Activated T-cell treated with anti-CD3 and anti-CD28 coated beads for 24 hours (primary cell): ENCODE results near the gene LRFN2.

ENCODE experiments used
- DNase-seq: peaks from one replicate; pipeline ENCODE4 v3.0.0-alpha.2; 2020; ENCODE audit warnings: low read depth

The LRFN2 gene

DNA sequence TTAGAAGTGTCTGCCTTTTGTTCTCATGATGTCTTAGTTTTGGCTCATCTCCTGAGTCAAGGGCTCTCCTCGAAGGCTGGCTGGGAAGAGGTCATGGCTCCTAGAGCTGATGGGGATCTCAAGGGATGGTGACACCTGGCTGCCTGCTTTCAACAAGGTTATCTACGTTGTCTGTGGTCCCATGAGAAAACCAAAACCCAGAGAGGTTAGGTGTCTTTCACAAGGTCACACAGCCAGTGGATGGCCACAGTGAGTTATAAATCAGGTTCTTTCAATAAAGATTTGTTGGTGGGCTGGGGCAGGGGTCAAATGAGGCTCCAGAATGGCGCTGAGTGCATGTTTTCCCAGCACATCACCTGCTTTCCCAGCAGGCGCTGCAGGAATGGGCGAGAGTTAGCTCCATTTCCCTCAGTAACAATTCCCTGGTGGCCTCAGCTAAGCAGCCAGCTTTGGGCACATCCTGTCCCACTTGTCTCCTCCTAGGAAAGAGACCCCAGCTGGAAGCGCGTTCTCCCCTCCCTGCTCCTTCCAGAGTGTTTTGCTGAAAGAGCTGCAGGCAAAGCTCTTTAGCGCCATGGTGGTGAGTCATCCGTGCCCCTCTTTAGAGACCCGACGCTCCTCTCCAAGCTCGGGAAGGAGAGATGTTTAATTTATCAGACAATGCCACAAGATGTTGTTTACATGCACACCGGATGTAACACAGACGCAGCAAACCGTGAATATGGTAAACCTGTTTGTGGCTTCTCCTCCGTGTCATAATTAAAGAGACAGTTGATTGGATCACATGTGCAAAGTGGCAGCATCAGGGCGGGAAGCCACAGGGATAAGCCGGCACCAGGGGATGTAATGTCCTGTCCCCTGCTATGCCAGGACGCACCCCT is 109.7 kb downstream of the LRFN2 start:
- DNase-seq: no peak

DNA sequence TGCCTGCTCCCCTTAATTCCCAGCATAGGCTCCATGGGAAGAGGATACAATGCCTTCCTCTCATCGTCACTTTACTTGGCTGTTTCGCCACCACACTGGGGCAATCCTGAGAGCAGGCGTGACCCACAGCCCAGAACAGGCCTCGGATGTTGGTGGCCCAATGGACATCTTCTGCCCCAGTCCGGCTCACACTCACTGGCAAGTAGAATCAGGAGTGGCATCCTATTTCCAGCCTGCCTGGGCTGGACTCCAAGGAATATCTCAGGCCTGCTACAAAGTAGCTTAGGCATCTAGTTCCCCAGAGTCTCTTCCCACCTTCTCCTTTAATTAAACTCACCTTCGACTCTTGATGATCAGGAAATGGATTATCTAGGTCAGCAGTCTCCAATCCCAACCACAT is 110.5 kb downstream of the LRFN2 start:
- no peak for DNase-seq

DNA sequence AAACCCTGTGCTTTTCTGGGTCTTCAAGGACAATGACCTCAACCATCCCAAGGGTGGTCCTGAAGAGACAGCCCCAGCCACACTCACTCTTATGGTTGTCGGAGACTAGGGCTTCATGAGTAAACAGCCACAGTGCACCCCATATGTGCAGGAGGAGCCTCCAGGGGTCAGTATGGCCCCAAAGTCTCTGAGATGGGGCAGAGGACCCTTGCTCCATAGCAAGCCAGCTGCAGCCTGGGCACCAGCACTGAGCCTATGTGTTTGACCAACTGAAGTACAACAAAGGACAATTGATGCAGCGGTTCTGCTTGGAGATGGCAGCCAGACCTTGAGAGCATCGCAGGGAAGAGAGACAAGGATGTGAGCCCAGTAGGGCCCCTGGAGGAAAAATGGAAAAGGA is 112.2 kb downstream of the LRFN2 start:
- no peak for DNase-seq

DNA sequence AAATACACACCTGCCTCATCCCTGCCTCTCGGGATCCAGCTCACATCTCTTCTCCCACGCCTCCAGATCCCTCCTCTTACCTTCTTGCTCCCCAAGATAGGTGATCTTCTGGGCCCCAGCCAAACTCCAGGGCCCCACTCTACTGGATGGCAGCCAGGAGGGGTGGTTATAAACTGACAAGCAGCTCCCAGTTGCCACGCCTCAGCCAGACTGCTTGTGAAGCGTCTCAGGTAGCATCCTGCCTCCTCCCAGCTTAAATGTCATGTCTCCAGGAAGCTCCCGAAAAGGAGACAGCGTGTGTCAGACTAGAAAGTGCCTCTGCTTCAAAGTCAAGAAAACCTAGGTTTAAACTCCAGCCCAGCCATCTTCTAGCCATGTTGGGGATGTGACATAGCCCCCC is 114.1 kb downstream of the LRFN2 start:
- no peak for DNase-seq

DNA sequence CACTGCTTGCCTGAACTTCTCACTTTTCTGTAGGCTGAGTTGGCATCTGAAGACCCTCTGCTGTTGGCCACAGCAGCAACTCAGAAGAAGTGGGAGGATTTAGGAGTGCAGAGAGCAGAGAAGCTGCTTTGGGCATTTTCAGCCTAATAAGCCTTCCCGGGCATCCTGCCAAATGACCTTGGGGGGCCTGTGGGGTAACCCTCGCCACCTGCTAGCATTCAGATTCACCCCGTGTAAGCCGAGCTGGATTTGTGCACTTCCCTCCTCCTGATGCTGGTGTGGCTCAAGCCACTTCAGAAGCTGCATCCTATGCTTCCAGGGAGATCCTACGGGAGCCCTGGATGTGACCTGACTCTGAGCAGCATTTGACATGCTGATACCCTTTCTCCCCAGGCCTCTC is 114.8 kb downstream of the LRFN2 start:
- no peak for DNase-seq

DNA sequence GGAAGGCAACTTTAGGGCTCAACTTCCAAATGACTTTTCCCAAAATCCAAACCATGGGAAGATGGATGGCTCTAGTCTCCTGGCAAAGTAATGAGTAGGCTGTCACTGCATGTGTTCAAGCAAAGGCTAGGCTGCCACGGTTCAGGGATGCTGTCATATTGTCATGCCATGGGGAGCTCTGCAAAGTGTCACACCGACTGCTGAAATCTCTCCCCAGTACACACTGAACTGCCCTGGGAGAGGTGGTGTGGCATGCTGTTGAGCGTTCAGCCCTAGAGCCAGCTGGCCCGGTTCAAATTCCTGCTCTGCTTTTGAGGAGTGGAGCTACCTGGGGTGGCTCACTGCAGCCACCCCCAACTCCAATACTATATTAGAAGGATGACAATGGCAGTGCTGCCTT is 115.9 kb downstream of the LRFN2 start:
- DNase-seq: no peak

DNA sequence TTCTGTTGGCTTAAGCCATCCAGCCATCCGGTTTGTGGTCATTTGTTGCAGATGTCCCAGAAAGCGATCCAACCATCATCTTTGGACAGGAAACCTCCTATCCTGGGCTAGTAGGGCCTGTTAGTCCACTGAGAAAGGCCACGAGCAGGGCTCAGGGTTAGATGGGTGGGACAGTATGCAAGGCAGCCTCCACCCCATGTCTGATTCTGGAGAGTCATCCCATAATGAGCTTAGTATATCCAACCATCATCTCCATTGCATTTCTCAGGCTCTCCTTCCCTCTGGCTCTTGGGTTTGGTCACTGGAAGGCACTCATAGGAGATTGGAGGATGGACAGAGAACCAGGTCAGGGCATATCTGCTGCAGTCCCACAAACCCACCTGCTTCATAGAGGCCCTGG is 117.8 kb downstream of the LRFN2 start:
- no peak for DNase-seq

DNA sequence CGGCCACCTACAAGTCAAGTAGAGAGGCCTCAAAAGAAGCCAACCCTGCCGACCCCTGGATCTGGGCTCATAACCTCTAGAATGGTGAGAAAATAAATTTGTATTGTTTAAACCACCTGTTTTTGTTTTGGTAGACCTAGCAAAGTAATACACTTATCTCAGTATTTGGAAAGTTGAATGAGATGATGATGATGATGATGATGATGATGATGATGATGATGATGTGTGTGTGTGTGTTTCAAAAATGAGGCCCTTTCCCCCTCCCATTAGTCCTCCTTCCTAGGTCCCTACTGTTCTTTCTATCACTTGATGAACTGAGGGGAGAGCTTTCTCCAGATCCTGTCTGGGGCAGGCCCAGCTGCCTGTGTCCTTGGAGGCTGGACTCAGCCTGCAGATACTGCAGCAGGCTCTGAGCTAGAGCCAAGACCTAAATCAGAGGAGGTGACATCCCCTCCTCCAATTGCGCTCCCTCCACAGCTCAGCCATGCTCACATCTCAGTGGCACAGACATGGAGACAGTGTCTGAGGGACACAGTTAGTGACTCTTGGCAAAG is 120.1 kb downstream of the LRFN2 start:
- DNase-seq: no peak

DNA sequence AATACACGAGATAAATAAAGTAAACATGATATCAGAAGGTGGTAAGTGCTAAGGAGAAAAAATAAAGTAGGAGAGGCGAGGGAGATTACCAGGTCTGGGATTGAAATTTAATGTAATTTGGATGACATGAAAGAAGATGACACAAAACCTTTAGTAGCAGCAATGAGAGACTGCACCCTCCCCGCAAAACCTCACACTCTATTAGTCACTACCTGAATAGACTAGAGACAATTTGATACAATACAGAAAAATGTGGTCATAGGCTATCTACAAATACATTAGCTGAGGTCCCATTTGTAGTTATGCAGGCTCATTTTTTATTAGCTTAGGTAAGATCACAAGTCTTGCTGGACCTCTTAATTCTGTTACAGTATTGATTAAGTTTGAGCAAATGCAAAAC is 125.5 kb downstream of the LRFN2 start:
- DNase-seq: no peak

DNA sequence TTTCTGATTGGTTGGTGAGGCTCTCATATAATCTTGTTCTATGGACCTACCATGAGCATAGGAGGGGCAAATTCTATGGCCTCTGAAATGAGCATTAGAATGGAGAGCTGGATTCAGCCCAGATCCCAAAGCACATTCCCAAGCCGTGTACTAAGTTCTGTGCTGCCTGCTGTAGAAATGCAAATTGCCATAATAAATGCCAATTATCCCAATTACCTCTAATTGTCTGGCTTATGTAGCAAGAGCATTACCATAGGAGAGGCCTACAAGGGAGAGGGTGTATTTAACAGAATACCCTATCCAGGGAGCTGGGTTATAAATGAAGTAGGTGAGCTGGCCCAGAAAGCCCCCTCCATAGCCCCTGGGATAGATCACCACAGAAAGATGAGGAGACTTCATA is 126.8 kb downstream of the LRFN2 start:
- no peak for DNase-seq

DNA sequence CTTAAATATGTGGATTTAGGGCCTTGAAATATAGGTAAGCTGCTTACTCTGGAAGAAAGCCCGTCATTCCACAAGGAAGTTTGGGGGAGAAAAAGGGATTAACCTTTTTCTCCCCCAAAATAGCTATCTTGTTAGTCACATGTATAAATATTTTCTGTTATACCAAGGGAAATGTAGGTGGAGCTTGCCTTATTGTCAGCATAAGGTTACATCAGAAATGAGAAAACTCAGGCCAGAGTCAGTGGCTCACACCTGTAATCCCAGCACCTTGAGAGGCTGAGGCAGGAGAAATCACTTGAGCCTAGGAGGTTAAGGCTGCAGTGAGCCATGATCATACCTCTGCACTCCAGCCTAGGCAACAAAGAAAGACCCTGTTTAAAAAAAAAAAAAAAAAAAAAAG is 129.9 kb downstream of the LRFN2 start:
- no peak for DNase-seq

DNA sequence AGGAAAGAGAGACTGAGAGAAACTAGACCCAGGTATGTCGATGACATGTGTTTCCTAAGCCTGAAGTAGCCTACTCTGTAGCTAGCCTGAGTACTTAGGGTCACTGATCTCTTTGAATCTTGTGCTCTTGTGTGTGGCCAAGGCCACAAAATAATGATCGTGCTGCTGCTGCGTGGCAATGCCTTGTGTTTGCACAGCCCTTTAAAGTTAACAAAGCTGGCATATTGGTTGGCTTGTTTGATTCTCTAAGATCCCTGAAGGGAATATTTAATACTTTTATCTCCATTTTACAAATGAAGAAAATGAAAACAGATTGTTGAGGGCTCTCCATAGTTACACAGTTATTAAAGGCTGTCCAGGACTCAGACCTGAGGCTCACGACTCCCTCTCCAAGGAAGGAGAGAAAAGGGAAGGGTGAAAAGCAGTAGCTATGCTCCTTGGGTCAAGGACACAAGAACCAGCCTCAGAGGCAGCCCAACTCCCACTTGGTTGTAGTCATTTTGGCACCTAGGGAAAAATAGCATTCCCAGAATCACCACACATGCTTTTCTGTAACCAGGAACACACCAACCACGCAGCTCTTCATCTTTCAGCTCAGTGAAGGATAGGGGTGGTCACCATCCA is 130.7 kb downstream of the LRFN2 start:
- DNase-seq: no peak

DNA sequence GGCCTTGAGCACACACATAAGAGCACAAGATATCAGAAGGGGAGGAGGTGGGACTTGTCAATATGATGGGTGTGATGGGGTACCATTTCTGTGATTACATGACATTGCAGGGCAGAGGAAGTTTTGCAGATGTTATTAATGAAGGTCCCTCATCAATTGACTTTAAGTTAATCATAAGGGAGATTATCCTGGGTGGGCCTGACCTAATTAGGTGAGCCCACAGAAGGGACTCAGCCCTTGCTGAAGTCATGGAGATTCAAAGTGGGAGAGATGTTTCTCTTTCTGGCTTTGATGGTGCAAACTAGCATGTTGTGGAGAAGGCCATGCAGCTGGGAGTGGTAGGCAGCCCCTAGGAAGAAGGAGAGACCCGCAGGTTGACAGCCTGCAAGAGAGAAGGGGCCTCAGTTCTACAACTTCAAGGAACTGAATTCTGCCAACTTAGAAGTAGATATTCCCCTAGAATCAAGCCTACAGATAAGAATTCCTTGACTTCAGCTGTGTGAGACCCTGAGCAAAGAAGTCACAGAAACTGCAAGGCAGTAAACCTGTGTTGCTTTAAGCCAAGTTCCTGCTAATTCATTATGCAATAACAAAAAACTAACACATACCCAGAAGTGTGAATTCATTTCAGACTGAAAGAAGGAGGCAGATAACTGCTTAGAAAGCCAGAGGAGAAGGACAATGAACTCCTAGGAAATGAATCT is 131.3 kb downstream of the LRFN2 start:
- no peak for DNase-seq

DNA sequence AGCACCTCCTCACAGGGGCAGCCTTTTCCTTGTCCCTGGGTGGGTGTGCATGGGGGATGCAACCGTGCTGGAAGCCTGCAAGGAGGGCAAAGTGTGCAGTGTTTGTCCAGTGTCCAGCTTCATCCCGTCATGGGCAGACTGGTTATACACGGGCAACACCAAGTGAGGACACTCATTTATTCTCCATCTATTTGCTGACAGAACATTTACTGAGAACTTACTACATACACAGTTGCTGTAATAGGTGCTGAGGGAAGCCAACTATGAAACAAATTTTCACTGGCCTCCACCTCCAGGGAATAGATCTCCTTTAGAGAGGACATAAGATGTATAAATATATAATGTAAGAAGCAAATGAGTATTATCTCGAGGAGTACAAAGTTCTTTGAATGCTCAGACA is 136.7 kb downstream of the LRFN2 start:
- DNase-seq: no peak

DNA sequence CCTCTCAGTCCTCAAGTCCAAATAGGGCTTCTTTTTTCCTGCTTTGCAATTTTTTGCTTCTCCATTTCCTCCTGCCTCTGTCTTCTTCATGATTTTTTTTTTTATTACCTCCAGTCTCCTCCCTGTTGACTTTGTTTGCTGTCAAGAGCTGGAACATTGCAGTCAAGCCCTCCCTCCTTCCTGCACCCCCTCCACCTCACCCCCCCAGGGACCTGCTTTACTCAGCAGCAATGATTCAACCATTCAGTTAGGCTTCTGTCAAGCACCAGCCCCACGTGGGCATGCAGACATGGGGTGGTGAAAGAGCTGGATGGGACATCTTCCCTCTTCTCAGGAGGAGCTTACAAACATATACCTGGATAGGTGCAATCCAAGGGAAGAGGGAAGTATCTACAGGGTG is 142.4 kb downstream of the LRFN2 start:
- no peak for DNase-seq

DNA sequence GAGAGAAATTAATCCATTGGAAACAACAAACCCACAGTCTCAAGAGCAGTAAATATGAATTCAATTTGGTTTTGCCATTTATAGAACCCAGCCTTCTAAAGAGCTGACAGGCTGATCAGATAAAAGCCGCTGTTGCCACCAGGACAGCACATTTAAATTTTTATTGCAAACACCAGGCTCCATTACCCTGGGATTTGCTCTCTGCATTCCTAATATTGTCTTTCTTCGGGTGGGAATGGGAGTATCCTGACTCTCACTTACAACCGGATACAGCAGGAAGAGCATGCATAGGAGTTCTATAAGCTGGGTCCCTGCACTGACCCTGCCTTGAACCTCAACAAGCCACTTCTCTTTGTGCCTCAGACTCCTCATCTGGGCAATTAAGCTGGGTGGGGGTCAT is 142.9 kb downstream of the LRFN2 start:
- no peak for DNase-seq

DNA sequence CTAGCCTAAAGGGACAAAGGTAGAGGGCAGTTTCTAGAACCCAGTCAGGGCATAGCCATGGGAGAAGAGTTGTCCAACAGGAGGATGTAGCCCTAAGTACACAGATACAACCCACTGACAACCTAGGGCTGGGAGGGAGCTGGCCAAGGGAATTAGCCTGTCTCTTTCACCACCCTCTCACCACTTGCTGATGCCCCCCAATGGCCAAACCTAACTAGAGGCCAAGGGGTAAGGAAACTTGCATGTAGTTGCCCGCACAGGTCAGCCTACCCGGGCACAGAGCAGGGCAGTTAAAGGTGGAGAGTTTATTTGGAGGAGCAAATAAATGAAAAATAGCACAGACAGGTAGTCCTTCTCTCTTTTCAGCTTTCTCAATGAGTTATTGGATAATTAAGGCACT is 143.3 kb downstream of the LRFN2 start:
- no peak for DNase-seq

DNA sequence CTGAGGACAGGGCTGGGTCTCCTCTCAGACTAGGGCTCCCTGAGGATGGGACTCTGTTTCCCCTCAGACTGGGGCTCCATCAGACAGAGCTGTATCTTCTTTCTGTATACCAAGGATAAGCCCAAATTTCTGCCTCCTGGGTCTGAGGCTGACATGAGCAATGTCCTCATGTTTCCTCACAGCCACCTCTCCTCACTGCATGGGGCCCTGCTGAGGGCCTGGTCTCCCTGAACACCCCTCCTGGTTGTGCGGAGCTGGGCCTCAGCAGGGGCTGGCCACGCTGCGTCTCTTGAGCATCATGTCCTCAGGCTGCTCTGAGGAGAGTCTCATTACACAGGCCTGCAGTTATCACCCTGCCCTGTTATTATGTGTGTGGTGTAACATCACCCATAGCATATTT is 144.6 kb downstream of the LRFN2 start:
- no peak for DNase-seq

DNA sequence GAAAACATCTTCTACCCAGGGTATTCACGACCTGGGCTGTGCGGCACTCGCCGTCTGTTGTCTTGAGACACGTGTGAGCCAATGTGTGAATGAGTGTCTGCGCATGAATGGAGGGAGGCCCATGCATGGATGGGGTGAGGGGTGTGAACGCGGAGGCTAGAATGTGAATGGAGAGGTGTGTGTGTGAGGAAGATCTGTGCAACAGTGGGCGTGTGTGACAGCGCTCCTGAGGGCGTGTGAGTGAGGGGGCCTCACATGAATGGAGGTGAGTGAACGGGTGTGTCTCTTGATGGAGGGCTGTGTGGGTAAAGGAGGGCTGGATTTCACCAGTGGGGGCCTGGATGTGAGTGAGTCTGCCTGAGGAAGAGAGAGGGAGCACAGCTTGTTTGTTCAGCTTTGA is 146.0 kb downstream of the LRFN2 start:
- DNase-seq: no peak

DNA sequence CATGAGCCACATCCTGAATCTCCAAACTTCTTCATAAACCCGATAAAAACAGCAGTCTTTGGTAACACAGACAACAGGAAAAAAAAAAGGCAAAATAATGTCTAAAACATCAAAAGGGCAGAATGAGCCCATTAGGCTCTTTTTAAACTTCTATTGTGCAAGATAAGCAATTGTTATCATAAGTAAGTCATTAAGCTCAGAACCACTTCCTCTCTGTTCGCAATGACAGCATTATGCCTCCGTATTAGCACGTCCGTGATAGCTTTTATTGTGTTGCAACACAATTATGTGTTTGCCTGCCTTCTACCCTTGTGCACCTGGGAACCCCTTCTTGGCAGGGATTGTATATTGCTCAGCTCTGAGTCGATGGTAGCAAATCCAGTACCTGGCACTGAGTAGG is 147.1 kb downstream of the LRFN2 start:
- DNase-seq: no peak

DNA sequence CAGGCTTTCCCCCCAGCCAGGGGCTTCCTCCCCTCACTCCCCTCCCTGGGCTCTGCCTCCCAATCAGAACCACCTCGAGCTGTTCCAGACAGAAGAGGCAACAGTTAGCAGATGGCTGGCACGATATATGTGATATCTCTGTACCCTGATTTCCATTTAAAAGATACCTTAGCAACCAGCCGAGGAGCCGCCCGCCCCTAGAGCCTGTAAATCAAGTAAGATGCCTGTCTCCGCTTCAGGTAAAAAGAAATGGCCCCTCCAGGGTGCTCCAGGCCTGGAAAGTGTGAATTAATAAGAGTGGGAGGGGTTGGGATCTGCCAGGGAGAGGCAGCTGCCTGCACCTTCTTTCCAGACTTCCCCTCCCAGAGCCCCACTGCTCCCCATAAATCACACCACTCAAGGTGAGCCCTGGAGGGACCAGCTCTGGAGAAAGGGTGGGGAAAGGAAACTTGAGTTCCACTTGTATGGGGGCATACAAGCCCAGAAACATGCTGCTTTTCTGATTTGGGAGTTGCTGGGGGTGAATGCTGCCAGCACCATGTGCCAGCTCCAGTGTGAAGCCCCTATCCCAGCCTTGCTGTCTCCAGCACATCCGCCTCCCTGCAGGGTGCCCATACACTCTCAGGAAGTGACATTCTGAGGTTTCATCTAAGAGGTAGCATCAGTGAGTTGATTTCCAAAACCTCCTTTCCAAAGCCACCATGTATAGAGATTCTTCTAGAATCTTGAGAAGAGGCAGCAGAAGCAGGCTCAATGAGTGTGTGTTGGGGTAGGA is 148.0 kb downstream of the LRFN2 start:
- no peak for DNase-seq

DNA sequence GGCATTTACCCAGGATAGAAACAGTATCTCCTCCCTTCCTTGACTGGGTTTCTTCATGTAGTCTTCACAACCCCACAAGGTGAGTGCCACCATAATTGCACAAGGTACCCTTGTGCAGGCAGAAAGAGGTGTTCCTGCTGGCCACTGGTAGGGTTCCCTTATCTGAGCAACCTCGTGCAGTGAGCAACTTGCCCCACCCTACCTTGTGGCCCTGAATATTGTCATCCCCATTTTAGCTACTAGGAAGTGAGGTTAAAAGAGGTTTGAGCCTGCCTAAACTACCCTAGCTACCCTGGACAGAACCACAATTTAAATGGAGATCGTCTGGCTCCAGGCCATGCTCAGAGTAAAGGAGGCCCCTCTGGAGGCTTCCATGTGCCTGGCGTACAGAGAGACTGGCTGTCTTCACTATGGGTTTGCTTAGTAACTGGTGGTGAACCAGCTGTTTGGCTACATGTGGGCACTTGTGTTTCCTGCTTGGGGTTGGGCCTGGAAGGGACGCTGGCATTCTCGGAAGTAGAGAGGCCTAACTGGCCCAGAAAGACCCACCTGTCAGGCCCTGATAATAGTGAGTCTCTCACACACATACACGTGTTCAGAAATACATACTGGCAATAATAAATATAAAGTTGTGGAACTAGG is 148.8 kb downstream of the LRFN2 start:
- no peak for DNase-seq
